ENCODE measurements around the gene TGM1. TPM values are rescaled to one million over a fixed set of nuclear protein-coding genes. Genes with fewer than 3 reads are reported as not detected.
"Not testable (repeated sequence)": the region's sequence is repeated elsewhere in the genome, so short reads cannot be mapped to it uniquely, and the experiment has no call there.

Gene TGM1
- total RNA-seq, 1 donor from 2014 or later = 7.0 TPM

DNA sequence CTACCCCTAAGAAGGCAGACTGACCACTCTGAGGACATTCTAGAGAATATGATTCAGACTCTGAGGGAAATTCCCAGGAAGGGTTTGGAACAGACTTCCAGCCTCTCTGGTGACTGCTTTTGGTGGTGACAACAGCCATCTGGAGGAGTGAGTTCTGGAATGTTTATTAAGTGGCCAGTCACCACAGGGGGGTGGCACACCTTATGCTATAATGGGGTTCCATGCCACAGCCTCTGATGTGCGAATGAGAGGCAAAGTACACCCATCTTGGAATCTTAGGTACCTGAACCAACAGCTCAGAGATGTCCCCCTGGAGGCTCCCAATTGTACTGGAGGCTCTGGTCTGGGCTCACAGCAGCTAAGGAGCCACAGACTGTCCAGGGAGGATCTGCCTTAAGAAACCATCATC, 11.1 kb downstream of the TGM1 start:
- Mint-ChIP-seq H3K36me3 (ENCODE audit: insufficient read depth) (no peaks in the 10 kb centered on the region), H3K4me1 (ENCODE audit: low read depth) (no peaks in the 10 kb centered on the region), H3K9me3 (ENCODE audit: low read depth) (no peaks in the 10 kb centered on the region), H3K4me3 (ENCODE audit: low read depth) (no peak overlapping the region), H3K27ac (no peak overlapping the region), H3K27me3 (no peaks in the 10 kb centered on the region)
- TF ChIP-seq, protein P1, sequence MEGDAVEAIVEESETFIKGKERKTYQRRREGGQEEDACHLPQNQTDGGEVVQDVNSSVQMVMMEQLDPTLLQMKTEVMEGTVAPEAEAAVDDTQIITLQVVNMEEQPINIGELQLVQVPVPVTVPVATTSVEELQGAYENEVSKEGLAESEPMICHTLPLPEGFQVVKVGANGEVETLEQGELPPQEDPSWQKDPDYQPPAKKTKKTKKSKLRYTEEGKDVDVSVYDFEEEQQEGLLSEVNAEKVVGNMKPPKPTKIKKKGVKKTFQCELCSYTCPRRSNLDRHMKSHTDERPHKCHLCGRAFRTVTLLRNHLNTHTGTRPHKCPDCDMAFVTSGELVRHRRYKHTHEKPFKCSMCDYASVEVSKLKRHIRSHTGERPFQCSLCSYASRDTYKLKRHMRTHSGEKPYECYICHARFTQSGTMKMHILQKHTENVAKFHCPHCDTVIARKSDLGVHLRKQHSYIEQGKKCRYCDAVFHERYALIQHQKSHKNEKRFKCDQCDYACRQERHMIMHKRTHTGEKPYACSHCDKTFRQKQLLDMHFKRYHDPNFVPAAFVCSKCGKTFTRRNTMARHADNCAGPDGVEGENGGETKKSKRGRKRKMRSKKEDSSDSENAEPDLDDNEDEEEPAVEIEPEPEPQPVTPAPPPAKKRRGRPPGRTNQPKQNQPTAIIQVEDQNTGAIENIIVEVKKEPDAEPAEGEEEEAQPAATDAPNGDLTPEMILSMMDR (IDR thresholded peaks at IDR 0.05; ENCODE audit: unreplicated experiment) = no peak
- no peak for DNase-seq (ENCODE audit: low spot score, unreplicated experiment)

DNA sequence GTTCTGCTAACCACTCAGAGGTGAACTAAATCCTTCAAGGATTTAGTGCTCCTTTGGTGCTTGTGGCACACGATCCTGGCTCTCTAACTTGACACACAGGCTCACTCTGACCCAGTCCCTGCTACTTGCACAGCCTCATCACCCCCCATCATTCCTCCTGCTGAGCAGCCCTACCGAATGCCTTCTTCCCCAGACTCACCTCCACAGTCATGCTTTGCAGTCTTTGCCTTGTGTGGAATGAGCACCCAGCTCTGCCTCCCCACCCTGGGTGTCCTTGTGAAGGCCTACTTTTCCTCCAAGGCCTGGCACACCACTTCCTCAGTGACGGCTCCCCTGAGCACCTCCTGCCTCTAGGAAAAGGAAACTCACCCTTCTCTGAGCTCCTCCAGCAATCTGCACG, 12.6 kb downstream of the TGM1 start:
- no peak overlapping the region for H3K27ac Mint-ChIP-seq
- no peaks in the 10 kb centered on the region for H3K27me3 Mint-ChIP-seq
- H3K4me3 Mint-ChIP-seq (ENCODE audit: low read depth) = no peak overlapping the region

DNA sequence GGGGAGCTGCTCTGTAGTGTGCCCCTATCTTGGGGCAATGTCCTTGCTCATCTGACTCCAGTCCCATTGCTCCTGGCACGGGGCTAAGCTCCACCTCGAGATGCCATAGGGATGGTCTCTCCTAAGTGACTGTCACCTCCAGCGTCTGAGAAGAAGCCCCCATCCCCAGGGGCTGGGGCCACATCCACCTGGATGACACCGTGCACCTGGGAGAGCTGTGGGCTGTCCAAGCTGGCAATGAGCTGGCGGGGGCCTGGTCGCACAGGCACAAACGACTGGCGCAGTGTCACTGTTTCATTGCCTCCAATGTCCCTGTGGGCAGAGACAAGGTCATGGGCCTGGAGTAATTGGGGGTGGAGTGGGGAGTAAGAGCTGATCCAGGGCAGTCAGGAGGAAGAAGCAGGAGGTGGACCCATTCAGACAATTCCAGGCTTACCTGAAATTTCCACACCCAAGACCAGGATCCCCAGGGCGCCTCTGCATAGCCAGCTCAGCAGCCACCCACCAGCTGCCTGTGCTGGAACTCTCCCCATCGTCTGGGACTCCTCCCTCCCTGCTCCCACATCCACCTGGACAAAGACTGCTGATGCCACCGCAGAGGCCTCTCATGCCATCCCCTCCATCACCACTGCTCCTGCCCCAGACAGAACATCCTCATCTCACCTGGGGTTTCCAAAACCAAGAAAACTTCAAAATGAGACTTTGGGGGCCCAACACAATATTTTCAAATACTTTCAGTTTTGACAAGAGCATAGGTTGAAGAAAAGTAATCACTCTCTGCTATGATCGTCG, 13.6 kb downstream of the TGM1 start:
- Mint-ChIP-seq H3K27me3 (no peaks in the 10 kb centered on the region), H3K36me3 (ENCODE audit: insufficient read depth) (no peaks in the 10 kb centered on the region), H3K4me1 (ENCODE audit: low read depth) (peaks cover 2% of the 10 kb centered on the region), H3K4me3 (ENCODE audit: low read depth) (no peak overlapping the region), H3K27ac (peak overlapping the region; percentile 86), H3K9me3 (ENCODE audit: low read depth) (no peaks in the 10 kb centered on the region)
- TF ChIP-seq, protein P1 (IDR thresholded peaks at IDR 0.05; ENCODE audit: unreplicated experiment) = no peak
- DNase-seq (ENCODE audit: low spot score, unreplicated experiment) = no peak

More for the DNA sequence above, 12.6 kb downstream of the TGM1 start:
- Mint-ChIP-seq H3K9me3 (ENCODE audit: low read depth) (no peaks in the 10 kb centered on the region), H3K36me3 (ENCODE audit: insufficient read depth) (no peaks in the 10 kb centered on the region), H3K4me1 (ENCODE audit: low read depth) (no peaks in the 10 kb centered on the region)
- DNase-seq (ENCODE audit: low spot score, unreplicated experiment) = no peak
- TF ChIP-seq, protein P1 (IDR thresholded peaks at IDR 0.05; ENCODE audit: unreplicated experiment) = no peak

DNA sequence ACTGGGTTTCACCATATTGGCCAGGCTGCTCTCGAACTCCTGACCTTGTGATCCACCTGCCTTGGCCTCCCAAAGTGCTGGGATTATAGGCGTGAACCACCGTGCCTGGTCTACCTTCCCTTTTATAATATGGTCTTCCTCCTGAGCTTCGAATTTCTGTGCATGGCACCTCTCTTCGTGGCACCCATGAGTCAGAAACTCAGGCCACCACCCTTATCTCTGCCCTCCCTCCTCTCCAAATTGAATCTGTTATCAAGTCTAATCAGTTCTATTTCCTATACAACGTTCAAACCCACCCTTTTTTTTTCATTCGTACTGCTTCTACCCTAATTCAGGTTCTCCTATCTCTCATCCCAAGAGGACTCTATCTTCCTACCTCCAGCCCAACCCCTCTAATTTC, 15.6 kb downstream of the TGM1 start:
- Mint-ChIP-seq H3K4me3 (ENCODE audit: low read depth) (no peak overlapping the region), H3K36me3 (ENCODE audit: insufficient read depth) (no peaks in the 10 kb centered on the region), H3K27ac (no peak overlapping the region), H3K4me1 (ENCODE audit: low read depth) (peaks cover 8% of the 10 kb centered on the region), H3K27me3 (no peaks in the 10 kb centered on the region), H3K9me3 (ENCODE audit: low read depth) (no peaks in the 10 kb centered on the region)
- no peak for DNase-seq (ENCODE audit: low spot score, unreplicated experiment)
- TF ChIP-seq, protein P1 (IDR thresholded peaks at IDR 0.05; ENCODE audit: unreplicated experiment) = no peak

DNA sequence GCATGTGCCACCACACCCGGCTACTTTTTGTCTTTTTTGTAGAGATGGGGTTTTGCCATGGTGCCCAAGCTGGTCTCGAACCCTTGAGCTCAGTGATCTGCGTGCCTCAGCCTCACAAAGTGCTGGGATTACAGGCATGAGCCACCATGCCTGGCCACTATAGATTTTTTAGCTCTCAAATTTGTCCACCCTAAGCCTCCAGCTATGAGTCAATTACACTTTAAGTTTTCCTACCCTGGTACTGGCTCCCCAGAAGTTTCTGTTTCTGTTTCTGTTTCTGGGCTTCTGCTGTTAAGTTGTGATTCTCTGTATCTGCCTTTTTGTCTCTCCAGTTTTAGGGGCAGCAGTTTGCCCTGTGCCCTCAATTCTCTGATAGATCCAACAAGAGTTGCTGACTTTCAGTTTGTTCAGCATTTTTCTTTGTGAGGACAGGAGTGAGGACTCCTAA, 16.2 kb downstream of the TGM1 start:
- no peak overlapping the region for H3K4me3 Mint-ChIP-seq (ENCODE audit: low read depth)
- H3K4me1 Mint-ChIP-seq (ENCODE audit: low read depth) = peaks cover 9% of the 10 kb centered on the region
- TF ChIP-seq, protein P1 (IDR thresholded peaks at IDR 0.05; ENCODE audit: unreplicated experiment) = no peak
- H3K36me3 Mint-ChIP-seq (ENCODE audit: insufficient read depth) = no peaks in the 10 kb centered on the region
- no peaks in the 10 kb centered on the region for H3K27me3 Mint-ChIP-seq
- H3K27ac Mint-ChIP-seq = no peak overlapping the region
- no peaks in the 10 kb centered on the region for H3K9me3 Mint-ChIP-seq (ENCODE audit: low read depth)
- no peak for DNase-seq (ENCODE audit: low spot score, unreplicated experiment)

DNA sequence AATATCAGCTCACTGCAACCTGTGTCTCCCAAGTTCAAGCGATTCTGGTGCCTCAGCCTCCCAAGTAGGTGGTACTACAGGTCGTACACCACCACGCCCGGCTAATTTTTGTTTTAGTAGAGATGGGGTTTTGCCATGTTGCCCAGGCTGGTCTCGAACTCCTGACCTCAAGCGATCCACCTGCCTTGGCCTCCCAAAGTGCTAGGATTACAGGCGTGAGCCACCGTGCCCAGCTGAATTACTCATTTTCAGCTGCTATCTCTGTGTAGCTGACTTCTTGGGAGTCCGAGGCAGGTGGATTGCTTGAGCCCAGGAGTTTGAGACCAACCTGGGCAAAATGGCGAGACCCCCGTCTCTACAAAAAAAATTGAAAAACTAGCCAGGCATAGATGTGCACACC, 17.6 kb downstream of the TGM1 start:
- H3K36me3 Mint-ChIP-seq (ENCODE audit: insufficient read depth); H3K4me1 Mint-ChIP-seq (ENCODE audit: low read depth); H3K4me3 Mint-ChIP-seq (ENCODE audit: low read depth); H3K27ac Mint-ChIP-seq; H3K27me3 Mint-ChIP-seq; DNase-seq (ENCODE audit: low spot score, unreplicated experiment); H3K9me3 Mint-ChIP-seq (ENCODE audit: low read depth): not testable (repeated sequence)

Data from progenitor cell of endocrine pancreas (in vitro differentiated cells).